ENCODE results near the gene ADGRF1.

ADGRF1 gene

DNA sequence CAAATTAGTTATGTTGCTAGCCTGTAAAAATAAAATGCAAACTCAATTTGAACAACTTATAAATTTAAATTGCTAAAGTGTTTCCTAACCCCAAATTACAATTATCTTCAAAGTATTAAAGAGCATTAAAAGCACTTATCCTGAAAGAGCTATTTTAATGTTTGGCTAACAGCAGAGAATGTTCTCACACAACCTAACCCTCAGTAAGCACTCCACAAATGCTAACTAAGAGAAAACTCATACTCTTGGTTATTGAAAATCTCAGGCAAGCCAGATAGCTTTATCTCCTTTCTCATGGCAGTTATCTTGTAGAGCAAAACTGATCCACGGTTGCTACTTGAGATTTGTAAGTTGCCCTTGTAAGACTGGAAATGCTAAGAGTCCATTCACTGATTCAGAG, 30.5 kb upstream of the ADGRF1 start:
- TF ChIP-seq, protein P1, sequence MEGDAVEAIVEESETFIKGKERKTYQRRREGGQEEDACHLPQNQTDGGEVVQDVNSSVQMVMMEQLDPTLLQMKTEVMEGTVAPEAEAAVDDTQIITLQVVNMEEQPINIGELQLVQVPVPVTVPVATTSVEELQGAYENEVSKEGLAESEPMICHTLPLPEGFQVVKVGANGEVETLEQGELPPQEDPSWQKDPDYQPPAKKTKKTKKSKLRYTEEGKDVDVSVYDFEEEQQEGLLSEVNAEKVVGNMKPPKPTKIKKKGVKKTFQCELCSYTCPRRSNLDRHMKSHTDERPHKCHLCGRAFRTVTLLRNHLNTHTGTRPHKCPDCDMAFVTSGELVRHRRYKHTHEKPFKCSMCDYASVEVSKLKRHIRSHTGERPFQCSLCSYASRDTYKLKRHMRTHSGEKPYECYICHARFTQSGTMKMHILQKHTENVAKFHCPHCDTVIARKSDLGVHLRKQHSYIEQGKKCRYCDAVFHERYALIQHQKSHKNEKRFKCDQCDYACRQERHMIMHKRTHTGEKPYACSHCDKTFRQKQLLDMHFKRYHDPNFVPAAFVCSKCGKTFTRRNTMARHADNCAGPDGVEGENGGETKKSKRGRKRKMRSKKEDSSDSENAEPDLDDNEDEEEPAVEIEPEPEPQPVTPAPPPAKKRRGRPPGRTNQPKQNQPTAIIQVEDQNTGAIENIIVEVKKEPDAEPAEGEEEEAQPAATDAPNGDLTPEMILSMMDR (IDR thresholded peaks at IDR 0.05) = no peak
- Histone ChIP-seq H3K4me1 (no peaks in the 10 kb centered on the region), H3K4me3 (ENCODE audit: low read depth, low read length) (no peak overlapping the region), H2AFZ (no peak overlapping the region), H3K9ac (no peak overlapping the region), H3K27me3 (ENCODE audit: control insufficient read depth, insufficient read depth, low read length) (no peaks in the 10 kb centered on the region), H3K4me2 (ENCODE audit: low read length) (no peak overlapping the region), H3K79me2 (no peaks in the 10 kb centered on the region), H3K36me3 (ENCODE audit: control insufficient read depth, insufficient read depth, low read length) (no peaks in the 10 kb centered on the region), H3K9me3 (ENCODE audit: control insufficient read depth, low read length) (no peaks in the 10 kb centered on the region), H3K27ac (no peak overlapping the region)

DNA sequence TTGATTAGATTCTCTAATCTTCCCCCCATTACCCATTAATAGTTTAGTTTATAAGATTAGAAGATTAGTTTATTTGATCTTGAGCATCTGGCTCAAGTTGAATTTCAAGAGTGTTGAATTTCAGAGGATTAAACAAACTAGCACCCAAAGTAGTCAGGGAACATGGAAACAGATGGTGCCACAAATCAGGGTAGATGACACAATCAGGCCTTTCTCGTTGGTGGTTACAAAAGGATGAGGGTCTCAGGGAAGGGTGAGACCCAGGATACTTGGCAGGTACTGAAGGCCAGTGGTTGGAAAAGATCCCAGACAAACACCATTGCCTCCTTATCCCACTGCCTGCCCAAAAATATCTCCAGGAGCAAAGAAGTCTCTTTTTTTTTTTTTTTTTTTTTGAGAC, 29.5 kb upstream of the ADGRF1 start:
- Histone ChIP-seq H3K9ac (no peak overlapping the region), H2AFZ (no peak overlapping the region), H3K79me2 (no peaks in the 10 kb centered on the region), H3K36me3 (ENCODE audit: control insufficient read depth, insufficient read depth, low read length) (no peaks in the 10 kb centered on the region), H3K27ac (no peak overlapping the region), H3K4me1 (no peaks in the 10 kb centered on the region), H3K9me3 (ENCODE audit: control insufficient read depth, low read length) (no peaks in the 10 kb centered on the region), H3K4me3 (ENCODE audit: low read depth, low read length) (no peak overlapping the region), H3K4me2 (ENCODE audit: low read length) (no peak overlapping the region), H3K27me3 (ENCODE audit: control insufficient read depth, insufficient read depth, low read length) (no peaks in the 10 kb centered on the region)
- TF ChIP-seq, protein P1 (IDR thresholded peaks at IDR 0.05) = no peak

DNA sequence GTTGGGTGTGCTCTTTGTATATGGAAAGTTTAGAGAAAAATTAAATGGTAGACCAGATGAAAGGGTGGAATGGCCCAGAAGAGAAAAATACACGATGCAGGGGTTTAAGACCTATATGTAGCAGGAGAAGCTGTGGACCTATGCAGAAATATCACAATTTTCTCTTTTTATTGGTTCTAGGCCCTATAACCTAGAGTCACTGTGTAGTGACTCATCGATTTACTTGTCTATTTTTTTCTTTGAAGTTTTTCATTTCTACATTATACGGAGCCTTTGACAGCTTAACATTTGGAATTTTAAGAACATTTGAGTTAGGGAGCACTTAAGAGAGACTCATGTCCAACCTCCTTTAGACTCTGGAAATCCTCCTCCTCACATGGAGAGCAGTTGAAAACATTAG, 28.3 kb upstream of the ADGRF1 start:
- H3K27ac ChIP-seq = no peak overlapping the region
- H3K4me2 ChIP-seq (ENCODE audit: low read length) = no peak overlapping the region
- H3K79me2 ChIP-seq = no peaks in the 10 kb centered on the region
- no peaks in the 10 kb centered on the region for H3K9me3 ChIP-seq (ENCODE audit: control insufficient read depth, low read length)
- no peak overlapping the region for H3K9ac ChIP-seq
- no peak overlapping the region for H2AFZ ChIP-seq
- H3K4me3 ChIP-seq (ENCODE audit: low read depth, low read length) = no peak overlapping the region
- H3K4me1 ChIP-seq = no peaks in the 10 kb centered on the region
- TF ChIP-seq, protein P1 (IDR thresholded peaks at IDR 0.05) = no peak
- no peaks in the 10 kb centered on the region for H3K27me3 ChIP-seq (ENCODE audit: control insufficient read depth, insufficient read depth, low read length)
- H3K36me3 ChIP-seq (ENCODE audit: control insufficient read depth, insufficient read depth, low read length) = no peaks in the 10 kb centered on the region

DNA sequence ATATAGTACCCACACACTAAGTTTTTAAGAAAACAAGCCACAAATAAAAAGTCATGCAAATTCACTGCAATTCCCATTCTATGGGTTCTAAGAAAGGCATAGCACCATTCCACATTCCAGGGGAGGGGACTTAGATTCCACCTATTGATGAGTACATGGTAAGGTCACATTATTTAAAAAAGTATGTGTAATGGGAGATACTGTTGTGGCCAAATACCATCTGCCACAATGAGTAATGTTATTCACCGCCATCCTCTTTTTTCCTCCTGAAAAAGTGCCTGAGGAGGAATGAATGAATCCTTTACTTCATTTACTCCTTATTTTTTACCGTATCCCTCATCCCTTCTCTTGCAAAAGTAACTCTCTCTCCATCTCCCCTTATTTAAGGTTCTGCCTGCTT, 27.0 kb upstream of the ADGRF1 start:
- no peak overlapping the region for H3K9ac ChIP-seq
- no peak overlapping the region for H2AFZ ChIP-seq
- H3K79me2 ChIP-seq = no peaks in the 10 kb centered on the region
- no peaks in the 10 kb centered on the region for H3K27me3 ChIP-seq (ENCODE audit: control insufficient read depth, insufficient read depth, low read length)
- TF ChIP-seq, protein P1 (IDR thresholded peaks at IDR 0.05) = no peak
- H3K4me1 ChIP-seq = no peaks in the 10 kb centered on the region
- H3K4me2 ChIP-seq (ENCODE audit: low read length) = no peak overlapping the region
- no peak overlapping the region for H3K27ac ChIP-seq
- no peak overlapping the region for H3K4me3 ChIP-seq (ENCODE audit: low read depth, low read length)
- no peaks in the 10 kb centered on the region for H3K9me3 ChIP-seq (ENCODE audit: control insufficient read depth, low read length)
- H3K36me3 ChIP-seq (ENCODE audit: control insufficient read depth, insufficient read depth, low read length) = no peaks in the 10 kb centered on the region

DNA sequence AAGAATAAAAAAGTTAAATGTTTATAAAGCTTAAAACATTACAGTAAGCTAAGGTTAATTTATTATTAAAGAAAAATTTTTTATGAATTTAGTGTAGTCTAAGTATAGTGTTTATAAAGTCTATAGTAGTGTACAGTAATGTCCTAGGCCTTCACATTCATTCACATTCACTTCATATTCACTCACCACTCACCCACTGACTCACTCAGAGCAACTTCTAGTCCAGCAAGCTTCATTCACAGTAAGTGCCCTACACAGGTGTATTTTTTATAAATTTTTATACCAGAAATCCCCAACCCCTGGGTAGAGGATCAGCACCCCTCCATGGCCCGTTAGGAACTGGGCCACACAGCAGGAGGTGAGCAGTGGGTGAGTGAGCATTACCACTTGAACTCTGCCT, 24.3 kb upstream of the ADGRF1 start:
- no peak overlapping the region for H3K4me3 ChIP-seq (ENCODE audit: low read depth, low read length)

More for the DNA sequence above, 24.3 kb upstream of the ADGRF1 start:
- Histone ChIP-seq H3K79me2 (no peaks in the 10 kb centered on the region), H3K4me1 (no peaks in the 10 kb centered on the region), H3K4me2 (ENCODE audit: low read length) (no peak overlapping the region), H3K27ac (no peak overlapping the region), H3K9ac (no peak overlapping the region), H3K36me3 (ENCODE audit: control insufficient read depth, insufficient read depth, low read length) (no peaks in the 10 kb centered on the region), H3K9me3 (ENCODE audit: control insufficient read depth, low read length) (no peaks in the 10 kb centered on the region), H3K27me3 (ENCODE audit: control insufficient read depth, insufficient read depth, low read length) (no peaks in the 10 kb centered on the region), H2AFZ (no peak overlapping the region)
- TF ChIP-seq, protein P1 (IDR thresholded peaks at IDR 0.05) = no peak

All from parathyroid adenoma (tissue), 2 donors.